K562 (cell line): ENCODE results near the gene OMP. TPM values are rescaled to one million over a fixed set of nuclear protein-coding genes. Genes with fewer than 3 reads are reported as not detected.
A peak's percentile ranks its signal among the peaks of the same experiment; 100 is the strongest.

ENCODE experiments used
- ARHGAP35 ChIP-seq: fragments of 450-650 bp; IDR thresholded peaks from 2 replicates; pipeline ENCODE4 v1.6.1; 2018; ENCODE audit not compliant: partially characterized antibody
- CBX8 ChIP-seq: fragments of 200-600 bp; sonication (generic); IDR thresholded peaks from 2 replicates; pipeline ENCODE4 v1.6.1; 2012; ENCODE audit warnings: borderline replicate concordance, mixed run types, low read depth, mild to moderate bottlenecking, moderate library complexity, mixed read lengths, low read length, control low read depth, inconsistent platforms; ENCODE audit not compliant: poor library complexity, severe bottlenecking; ENCODE audit errors: extremely low read depth
- EP400 ChIP-seq: fragments of 450-650 bp; IDR thresholded peaks from 2 replicates; pipeline ENCODE4 v1.6.1; 2017; ENCODE audit warnings: antibody characterized with exemption, mild to moderate bottlenecking, moderate library complexity
- ETV5 ChIP-seq: sonication (generic); formaldehyde crosslinking; IDR thresholded peaks from 2 replicates; pipeline ENCODE4 v1.4.0; 2020; ENCODE audit warnings: low read depth, mild to moderate bottlenecking, missing genetic modification reagents
- KLF16 ChIP-seq: IDR thresholded peaks from 2 replicates; pipeline ENCODE4 v1.6.1; 2016; ENCODE audit warnings: antibody characterized with exemption
- MTA2 ChIP-seq: fragments of 450-650 bp; IDR thresholded peaks from 2 replicates; pipeline ENCODE4 v1.6.1; 2016; ENCODE audit warnings: low read depth
- MYNN ChIP-seq, 2 experiments: sonication (generic); formaldehyde crosslinking in 1 of 2; IDR thresholded peaks; 2 replicates each; pipeline versions ENCODE4 v1.5.0 to v1.6.1; 2016 to 2020; ENCODE audit warnings: antibody characterized with exemption in 1 of 2, missing genetic modification reagents in 1 of 2
- NR2C1 ChIP-seq, 2 experiments: fragments of 450-650 bp; IDR thresholded peaks; 2 replicates each; pipeline ENCODE4 v1.6.1; 2017; ENCODE audit warnings: mild to moderate bottlenecking in 2 of 2, antibody characterized with exemption in 1 of 2, inconsistent platforms in 1 of 2, missing compliant biosample characterization in 1 of 2, missing genetic modification characterization in 1 of 2
- SMARCE1 ChIP-seq: fragments of 450-650 bp; IDR thresholded peaks from 2 replicates; pipeline ENCODE4 v1.7.1; 2016; ENCODE audit warnings: mild to moderate bottlenecking
- TBP ChIP-seq: optimal IDR thresholded peaks from 2 replicates; pipeline ENCODE3; 2011; ENCODE audit warnings: low read depth, low read length, improper control_type of control experiment
- TFAM ChIP-seq: fragments of 250-450 bp; sonication (Bioruptor Pico); conservative IDR thresholded peaks from 2 replicates; pipeline ENCODE4 v1.5.0; 2021; ENCODE audit warnings: mild to moderate bottlenecking, moderate library complexity
- ZBED1 ChIP-seq: IDR thresholded peaks from 2 replicates; pipeline ENCODE4 v1.6.1; 2014
- ZEB2 ChIP-seq: fragments of 450-650 bp; IDR thresholded peaks from 2 replicates; pipeline ENCODE4 v1.6.1; 2016
- ZNF445 ChIP-seq: fragments of 250-450 bp; sonication (Bioruptor Pico); IDR thresholded peaks from 2 replicates; pipeline ENCODE4 v1.4.0; 2020; ENCODE audit warnings: low read depth, mild to moderate bottlenecking, moderate library complexity
- polyA plus RNA-seq, 8 experiments: library from polyadenylated mRNA; depleted of rRNA in 4 of 8; stranded (reverse) in 5 of 8; unstranded in 3 of 8; fragments of >200 nt; fragmentation: Nextera tagmentation in 2 of 8; fragmentation: Illumina TruSeq in 1 of 8; extraction: Ambion mirVana in 2 of 8; extraction: Trizol in 1 of 8; gene quantifications; 2 replicates each; pipeline versions ENCODE4 v1.2.1 to v1.2.3, GENCODE V29; 2011 to 2014; ENCODE audit warnings: inconsistent platforms in 1 of 8, missing spikeins in 1 of 8
- total RNA-seq, 7 experiments: library from RNA; depleted of rRNA in 6 of 7; stranded (reverse); fragments of >200 nt in 6 of 7; fragmentation: Illumina TruSeq in 2 of 7; extraction: Trizol in 2 of 7; gene quantifications; 2 replicates each; pipeline versions ENCODE4 v1.2.1 to v1.2.3, GENCODE V29; 2011 to 2021; ENCODE audit warnings: low replicate concordance in 1 of 7
- TF ChIP-seq, protein P1 (sequence below): fragments of 450-650 bp; IDR thresholded peaks from 2 replicates; pipeline ENCODE4 v1.6.1; 2016; ENCODE audit warnings: mild to moderate bottlenecking, moderate library complexity
- TF ChIP-seq, protein P2 (sequence below): sonication (generic); formaldehyde crosslinking; IDR thresholded peaks from 2 replicates; pipeline ENCODE4 v1.8.0; 2023; ENCODE audit warnings: mild to moderate bottlenecking, missing genetic modification reagents

The OMP gene
- total and polyA plus RNA-seq, 9 of the 15 experiments (the other 6 are each of a cell fraction or from before 2014, with no cell fraction given): not detected

DNA sequence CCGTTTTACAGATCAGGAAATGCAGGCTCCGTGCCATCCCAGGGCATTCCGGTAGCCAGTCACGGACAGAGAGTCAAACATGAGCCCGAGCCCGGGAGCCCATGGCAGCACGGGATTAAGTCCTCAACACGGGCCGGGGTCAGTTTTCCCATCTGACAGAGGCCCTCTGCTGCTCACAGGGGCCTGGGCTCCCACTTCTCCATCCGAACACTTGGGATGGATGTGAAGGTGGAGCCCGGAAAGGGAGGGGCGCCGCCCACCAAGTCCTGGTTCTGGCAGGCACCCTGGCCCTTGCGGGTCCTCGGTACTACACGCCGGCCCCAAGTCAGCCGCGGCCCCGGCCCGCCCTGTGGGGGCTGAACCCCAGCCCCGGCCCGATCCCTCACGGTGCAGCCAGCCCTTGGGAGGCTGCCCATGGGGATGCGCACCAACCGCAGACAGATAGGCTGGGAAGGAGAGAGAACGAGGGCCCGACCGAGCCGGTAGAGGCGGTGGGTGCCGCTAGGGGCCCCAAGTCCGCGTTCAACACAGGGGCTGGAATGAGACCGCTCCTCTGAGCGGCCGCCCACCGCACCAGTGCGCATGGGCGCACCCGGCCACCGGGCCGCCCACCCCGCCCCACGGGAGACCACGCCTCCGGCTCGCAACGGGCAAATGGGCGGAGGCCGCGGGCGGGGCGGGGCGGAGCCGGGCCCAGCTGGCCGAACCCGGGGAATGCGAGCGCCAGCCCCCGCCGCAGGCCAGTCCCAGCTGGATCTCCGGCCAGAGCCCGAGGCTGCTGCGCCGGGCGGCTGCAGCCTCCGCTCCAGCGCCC, 36.2 kb upstream of the OMP start, which contains the start of gene CAPN5 (continued):
- TF ChIP-seq, protein P1, sequence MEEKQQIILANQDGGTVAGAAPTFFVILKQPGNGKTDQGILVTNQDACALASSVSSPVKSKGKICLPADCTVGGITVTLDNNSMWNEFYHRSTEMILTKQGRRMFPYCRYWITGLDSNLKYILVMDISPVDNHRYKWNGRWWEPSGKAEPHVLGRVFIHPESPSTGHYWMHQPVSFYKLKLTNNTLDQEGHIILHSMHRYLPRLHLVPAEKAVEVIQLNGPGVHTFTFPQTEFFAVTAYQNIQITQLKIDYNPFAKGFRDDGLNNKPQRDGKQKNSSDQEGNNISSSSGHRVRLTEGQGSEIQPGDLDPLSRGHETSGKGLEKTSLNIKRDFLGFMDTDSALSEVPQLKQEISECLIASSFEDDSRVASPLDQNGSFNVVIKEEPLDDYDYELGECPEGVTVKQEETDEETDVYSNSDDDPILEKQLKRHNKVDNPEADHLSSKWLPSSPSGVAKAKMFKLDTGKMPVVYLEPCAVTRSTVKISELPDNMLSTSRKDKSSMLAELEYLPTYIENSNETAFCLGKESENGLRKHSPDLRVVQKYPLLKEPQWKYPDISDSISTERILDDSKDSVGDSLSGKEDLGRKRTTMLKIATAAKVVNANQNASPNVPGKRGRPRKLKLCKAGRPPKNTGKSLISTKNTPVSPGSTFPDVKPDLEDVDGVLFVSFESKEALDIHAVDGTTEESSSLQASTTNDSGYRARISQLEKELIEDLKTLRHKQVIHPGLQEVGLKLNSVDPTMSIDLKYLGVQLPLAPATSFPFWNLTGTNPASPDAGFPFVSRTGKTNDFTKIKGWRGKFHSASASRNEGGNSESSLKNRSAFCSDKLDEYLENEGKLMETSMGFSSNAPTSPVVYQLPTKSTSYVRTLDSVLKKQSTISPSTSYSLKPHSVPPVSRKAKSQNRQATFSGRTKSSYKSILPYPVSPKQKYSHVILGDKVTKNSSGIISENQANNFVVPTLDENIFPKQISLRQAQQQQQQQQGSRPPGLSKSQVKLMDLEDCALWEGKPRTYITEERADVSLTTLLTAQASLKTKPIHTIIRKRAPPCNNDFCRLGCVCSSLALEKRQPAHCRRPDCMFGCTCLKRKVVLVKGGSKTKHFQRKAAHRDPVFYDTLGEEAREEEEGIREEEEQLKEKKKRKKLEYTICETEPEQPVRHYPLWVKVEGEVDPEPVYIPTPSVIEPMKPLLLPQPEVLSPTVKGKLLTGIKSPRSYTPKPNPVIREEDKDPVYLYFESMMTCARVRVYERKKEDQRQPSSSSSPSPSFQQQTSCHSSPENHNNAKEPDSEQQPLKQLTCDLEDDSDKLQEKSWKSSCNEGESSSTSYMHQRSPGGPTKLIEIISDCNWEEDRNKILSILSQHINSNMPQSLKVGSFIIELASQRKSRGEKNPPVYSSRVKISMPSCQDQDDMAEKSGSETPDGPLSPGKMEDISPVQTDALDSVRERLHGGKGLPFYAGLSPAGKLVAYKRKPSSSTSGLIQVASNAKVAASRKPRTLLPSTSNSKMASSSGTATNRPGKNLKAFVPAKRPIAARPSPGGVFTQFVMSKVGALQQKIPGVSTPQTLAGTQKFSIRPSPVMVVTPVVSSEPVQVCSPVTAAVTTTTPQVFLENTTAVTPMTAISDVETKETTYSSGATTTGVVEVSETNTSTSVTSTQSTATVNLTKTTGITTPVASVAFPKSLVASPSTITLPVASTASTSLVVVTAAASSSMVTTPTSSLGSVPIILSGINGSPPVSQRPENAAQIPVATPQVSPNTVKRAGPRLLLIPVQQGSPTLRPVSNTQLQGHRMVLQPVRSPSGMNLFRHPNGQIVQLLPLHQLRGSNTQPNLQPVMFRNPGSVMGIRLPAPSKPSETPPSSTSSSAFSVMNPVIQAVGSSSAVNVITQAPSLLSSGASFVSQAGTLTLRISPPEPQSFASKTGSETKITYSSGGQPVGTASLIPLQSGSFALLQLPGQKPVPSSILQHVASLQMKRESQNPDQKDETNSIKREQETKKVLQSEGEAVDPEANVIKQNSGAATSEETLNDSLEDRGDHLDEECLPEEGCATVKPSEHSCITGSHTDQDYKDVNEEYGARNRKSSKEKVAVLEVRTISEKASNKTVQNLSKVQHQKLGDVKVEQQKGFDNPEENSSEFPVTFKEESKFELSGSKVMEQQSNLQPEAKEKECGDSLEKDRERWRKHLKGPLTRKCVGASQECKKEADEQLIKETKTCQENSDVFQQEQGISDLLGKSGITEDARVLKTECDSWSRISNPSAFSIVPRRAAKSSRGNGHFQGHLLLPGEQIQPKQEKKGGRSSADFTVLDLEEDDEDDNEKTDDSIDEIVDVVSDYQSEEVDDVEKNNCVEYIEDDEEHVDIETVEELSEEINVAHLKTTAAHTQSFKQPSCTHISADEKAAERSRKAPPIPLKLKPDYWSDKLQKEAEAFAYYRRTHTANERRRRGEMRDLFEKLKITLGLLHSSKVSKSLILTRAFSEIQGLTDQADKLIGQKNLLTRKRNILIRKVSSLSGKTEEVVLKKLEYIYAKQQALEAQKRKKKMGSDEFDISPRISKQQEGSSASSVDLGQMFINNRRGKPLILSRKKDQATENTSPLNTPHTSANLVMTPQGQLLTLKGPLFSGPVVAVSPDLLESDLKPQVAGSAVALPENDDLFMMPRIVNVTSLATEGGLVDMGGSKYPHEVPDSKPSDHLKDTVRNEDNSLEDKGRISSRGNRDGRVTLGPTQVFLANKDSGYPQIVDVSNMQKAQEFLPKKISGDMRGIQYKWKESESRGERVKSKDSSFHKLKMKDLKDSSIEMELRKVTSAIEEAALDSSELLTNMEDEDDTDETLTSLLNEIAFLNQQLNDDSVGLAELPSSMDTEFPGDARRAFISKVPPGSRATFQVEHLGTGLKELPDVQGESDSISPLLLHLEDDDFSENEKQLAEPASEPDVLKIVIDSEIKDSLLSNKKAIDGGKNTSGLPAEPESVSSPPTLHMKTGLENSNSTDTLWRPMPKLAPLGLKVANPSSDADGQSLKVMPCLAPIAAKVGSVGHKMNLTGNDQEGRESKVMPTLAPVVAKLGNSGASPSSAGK: no peak
- TF ChIP-seq CBX8: no peak
- no peak for TF ChIP-seq ZEB2
- no peak for TF ChIP-seq MTA2
- TF ChIP-seq ZBED1: no peak
- no peak for TF ChIP-seq ZNF445 (CRISPR knock-in tag)
- TF ChIP-seq TFAM: no peak
- TF ChIP-seq NR2C1 (IDR thresholded peaks at IDR 0.05): no peak
- no peak for TF ChIP-seq NR2C1 (tag; IDR thresholded peaks at IDR 0.05)
- peak; percentile 47; the same call in 1 of the 2 replicates for TF ChIP-seq KLF16
- no peak for TF ChIP-seq MYNN (IDR thresholded peaks at IDR 0.05)
- no peak for TF ChIP-seq MYNN (CRISPR knock-in tag; IDR thresholded peaks at IDR 0.05)
- TF ChIP-seq, protein P2, sequence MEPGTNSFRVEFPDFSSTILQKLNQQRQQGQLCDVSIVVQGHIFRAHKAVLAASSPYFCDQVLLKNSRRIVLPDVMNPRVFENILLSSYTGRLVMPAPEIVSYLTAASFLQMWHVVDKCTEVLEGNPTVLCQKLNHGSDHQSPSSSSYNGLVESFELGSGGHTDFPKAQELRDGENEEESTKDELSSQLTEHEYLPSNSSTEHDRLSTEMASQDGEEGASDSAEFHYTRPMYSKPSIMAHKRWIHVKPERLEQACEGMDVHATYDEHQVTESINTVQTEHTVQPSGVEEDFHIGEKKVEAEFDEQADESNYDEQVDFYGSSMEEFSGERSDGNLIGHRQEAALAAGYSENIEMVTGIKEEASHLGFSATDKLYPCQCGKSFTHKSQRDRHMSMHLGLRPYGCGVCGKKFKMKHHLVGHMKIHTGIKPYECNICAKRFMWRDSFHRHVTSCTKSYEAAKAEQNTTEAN (CRISPR knock-in tag): no peak
- TF ChIP-seq ETV5: peak; percentile 27; the same call in 1 of the 2 replicates
- TF ChIP-seq SMARCE1: no peak
- TF ChIP-seq EP400: no peak
- TF ChIP-seq TBP: peak; percentile 58
- TF ChIP-seq ARHGAP35: no peak
